ENCODE measurements around the gene KIAA0232. TPM values are rescaled to one million over a fixed set of nuclear protein-coding genes. Genes with fewer than 3 reads are reported as not detected.

The KIAA0232 gene
- total RNA-seq, 1 donor from 2014 or later: 20.9 TPM

DNA sequence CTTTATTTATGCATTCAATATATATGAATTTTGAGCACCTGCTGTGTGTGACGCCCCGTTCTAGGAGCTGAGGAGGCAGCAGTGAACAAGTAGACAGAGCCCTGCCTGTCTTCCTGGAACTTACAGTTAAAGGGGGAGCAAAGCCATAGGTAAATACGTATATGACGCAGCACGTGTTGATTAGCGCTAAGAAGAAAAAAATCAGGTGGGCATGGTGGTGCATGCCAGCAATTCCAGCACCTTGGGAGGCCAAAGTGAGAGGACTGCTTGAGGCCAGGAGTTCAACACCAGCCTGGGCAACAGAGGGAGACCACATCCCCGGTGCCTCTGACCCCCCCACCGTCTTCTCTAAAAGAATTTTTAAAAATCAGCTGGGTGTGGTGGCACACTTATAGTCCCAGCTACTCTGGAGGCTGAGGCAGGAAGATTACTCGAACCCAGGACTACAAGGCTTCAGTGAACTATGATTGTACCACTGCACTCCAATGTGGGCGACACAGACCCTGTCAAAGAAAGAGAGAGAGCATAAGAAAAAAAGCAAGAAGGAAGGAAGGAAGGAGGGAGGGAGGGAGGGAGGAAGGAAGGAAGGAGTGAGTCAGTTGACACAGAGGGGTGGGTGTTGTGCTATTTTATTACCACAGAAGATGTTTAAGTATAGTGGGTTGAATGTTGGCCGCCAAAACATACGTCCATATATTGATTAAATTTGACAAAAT, 5.4 kb upstream of the KIAA0232 start:
- TF ChIP-seq, protein P1, sequence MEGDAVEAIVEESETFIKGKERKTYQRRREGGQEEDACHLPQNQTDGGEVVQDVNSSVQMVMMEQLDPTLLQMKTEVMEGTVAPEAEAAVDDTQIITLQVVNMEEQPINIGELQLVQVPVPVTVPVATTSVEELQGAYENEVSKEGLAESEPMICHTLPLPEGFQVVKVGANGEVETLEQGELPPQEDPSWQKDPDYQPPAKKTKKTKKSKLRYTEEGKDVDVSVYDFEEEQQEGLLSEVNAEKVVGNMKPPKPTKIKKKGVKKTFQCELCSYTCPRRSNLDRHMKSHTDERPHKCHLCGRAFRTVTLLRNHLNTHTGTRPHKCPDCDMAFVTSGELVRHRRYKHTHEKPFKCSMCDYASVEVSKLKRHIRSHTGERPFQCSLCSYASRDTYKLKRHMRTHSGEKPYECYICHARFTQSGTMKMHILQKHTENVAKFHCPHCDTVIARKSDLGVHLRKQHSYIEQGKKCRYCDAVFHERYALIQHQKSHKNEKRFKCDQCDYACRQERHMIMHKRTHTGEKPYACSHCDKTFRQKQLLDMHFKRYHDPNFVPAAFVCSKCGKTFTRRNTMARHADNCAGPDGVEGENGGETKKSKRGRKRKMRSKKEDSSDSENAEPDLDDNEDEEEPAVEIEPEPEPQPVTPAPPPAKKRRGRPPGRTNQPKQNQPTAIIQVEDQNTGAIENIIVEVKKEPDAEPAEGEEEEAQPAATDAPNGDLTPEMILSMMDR (conservative IDR thresholded peaks at IDR 0.05; ENCODE audit: low read depth, low read length): no peak
- no peak overlapping the region for H3K4me3 ChIP-seq (ENCODE audit: low read depth, low read length)
- DNase-seq (ENCODE audit: low read depth): no peak

DNA sequence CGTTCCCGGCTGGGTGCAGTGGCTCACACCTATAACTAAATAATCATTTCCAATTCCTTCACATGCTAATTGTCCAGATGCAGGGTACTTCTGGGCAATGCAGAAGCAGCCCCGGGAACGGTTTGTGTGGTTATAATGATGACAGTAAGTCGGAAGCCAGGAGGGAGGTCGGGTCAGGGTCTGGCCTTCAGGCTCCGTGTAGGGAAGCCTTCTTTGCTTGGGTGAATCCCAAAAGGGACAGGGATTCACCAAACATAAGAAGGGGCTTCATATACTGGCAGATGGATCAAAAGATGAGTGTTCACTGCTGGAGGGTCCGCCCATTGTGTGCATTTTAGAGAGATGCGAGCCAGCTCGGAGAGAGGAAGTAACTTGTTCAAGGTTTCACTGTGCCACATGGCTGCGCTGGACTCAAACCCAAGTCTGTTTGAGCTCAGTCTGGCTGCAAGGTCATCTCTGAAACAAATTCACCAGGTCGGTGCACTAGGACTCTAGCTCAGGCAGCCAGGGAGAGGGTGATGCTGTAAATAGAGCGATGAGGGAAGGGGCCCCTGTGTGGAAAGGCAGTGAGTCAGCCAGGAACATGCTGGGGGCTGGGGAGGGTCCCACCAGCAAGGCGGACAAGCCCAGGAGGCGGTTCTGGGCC, 4.8 kb upstream of the KIAA0232 start:
- DNase-seq (ENCODE audit: low read depth): no peak
- TF ChIP-seq, protein P1 (conservative IDR thresholded peaks at IDR 0.05; ENCODE audit: low read depth, low read length): no peak
- H3K4me3 ChIP-seq (ENCODE audit: low read depth, low read length): no peak overlapping the region

DNA sequence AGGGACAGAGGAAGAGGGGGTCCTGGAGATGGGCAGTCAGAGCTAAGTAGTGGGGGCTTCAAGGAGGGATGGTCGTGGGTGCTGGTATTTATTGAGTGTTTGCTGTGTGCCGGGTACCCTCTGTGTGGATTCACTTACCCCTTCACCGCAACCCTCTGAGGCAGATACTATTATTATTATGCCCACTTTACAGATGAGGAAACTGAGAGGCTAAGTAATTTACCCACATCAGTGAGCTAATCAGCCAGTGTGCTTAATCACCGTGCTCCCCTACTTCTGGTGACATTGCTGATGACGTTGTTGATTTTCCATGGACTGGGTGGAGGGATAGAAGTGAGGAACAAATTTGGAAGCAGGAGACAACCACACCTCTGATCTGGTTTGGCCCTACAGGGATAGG, 4.1 kb upstream of the KIAA0232 start:
- TF ChIP-seq, protein P1 (conservative IDR thresholded peaks at IDR 0.05; ENCODE audit: low read depth, low read length): no peak
- H3K4me3 ChIP-seq (ENCODE audit: low read depth, low read length): no peak overlapping the region
- no peak for DNase-seq (ENCODE audit: low read depth)

DNA sequence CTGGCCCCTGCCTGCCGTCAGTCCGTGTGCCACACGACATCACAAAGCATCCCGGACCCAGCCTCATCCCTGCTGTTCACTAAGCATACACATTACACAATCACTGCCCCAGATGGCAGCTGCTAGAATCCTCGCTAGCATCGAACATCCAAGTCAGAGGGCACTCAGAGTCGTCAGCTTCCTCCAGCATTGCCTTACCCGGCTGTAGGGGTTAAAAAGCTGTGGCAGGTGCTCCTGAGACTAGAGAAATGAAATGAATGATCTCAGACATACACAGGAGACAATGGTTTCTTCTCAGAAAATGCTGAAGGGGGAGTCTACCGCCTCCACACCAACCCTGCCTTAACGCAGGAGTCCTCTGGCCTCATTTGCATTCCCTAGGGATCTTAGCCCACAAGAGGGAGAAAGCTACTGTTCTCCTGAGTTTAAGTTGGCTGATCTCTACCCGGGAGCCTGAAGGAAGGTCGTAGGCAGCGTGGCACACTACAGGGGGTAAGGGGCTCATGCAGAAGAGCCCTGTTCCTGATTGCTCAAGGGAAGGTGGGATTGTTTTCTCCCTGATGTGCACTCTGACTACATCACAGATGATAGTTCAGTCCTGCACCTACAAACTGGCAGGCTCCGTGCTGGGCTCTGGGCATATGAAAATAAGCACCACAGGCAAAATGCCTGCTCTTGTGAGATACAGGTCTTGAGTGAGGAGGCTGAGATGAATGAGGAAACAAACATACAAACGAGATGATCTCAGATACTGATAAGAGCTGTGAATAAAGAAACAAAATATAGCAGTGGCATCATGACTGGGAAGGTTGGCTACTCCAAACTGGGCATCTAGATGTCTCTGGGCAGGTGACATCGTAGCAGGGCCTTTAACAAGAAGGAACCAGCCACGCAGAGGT, 2.6 kb upstream of the KIAA0232 start:
- no peak overlapping the region for H3K4me3 ChIP-seq (ENCODE audit: low read depth, low read length)
- DNase-seq (ENCODE audit: low read depth): no peak
- TF ChIP-seq, protein P1 (conservative IDR thresholded peaks at IDR 0.05; ENCODE audit: low read depth, low read length): no peak

DNA sequence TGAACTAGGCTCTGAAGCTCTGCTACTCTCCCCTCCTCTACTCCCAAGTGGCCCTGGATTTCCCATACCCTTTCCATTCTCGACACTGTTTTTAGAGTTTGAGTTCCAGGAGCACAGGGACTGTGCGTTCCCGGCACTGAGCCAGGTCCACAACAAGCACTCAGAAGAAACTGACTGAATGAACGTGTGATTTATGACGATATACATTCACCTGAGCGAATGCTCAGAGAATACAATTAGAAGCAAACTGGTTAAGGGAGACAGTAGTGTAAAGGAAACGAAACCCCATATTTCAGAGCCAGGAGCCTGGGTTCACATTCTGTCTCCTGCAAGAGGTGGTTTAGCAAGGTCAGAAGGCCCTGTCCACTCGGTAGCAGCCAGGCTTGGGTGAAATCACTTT, 1.4 kb upstream of the KIAA0232 start:
- no peak for DNase-seq (ENCODE audit: low read depth)
- no peak overlapping the region for H3K4me3 ChIP-seq (ENCODE audit: low read depth, low read length)
- TF ChIP-seq, protein P1 (conservative IDR thresholded peaks at IDR 0.05; ENCODE audit: low read depth, low read length): no peak

DNA sequence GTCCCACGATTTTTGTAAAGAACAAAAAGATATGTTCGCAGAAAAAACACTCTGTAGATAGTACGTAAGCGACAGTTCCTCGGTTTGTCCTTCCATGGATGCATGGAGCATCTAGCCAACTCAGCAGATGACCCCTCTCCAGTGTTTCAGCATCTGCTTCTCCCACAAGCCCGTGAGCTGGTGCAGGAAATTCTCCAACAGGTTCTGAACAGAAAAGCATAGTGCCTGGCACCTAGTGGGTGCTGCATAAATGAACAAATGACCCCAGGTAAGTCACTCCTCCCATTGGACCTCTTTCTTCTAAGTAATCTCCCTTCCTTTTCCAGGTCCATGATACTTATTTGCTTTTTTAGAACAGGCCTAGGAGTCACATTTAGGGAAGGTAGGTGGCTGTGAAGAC, 966 bp upstream of the KIAA0232 start:
- DNase-seq (ENCODE audit: low read depth): no peak
- TF ChIP-seq, protein P1 (conservative IDR thresholded peaks at IDR 0.05; ENCODE audit: low read depth, low read length): no peak
- H3K4me3 ChIP-seq (ENCODE audit: low read depth, low read length): peak overlapping the region; percentile 85
